ENCODE results near the gene INHA.

DNA sequence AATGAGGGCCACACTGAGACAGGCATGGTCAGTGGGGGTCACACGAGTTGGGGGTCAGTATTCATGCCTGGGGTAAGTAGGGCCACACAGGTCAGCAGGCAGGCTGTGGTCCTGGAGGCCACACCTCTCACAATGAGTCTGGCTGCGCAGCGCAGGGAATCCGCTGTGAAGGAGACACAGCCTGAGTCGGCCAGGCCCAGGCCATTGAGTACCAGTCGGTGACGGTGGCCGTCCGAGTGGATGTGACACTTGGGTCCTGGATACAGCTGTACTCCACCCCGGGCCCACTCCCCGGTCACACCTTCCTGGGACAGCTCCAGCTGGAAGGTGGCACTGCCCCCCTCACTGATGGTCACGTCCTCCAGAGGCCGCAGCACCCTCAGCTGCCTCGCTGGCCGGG lies 17.8 kb upstream of the INHA start:
- TF ChIP-seq ESRRG (CRISPR knock-in tag; IDR thresholded peaks at IDR 0.05) (no peak), TOX (CRISPR knock-in tag; IDR thresholded peaks at IDR 0.05; ENCODE audit: borderline replicate concordance) (no peak), BACH2 (CRISPR knock-in tag; IDR thresholded peaks at IDR 0.05; ENCODE audit: borderline replicate concordance) (no peak)
- TF ChIP-seq, protein P1, sequence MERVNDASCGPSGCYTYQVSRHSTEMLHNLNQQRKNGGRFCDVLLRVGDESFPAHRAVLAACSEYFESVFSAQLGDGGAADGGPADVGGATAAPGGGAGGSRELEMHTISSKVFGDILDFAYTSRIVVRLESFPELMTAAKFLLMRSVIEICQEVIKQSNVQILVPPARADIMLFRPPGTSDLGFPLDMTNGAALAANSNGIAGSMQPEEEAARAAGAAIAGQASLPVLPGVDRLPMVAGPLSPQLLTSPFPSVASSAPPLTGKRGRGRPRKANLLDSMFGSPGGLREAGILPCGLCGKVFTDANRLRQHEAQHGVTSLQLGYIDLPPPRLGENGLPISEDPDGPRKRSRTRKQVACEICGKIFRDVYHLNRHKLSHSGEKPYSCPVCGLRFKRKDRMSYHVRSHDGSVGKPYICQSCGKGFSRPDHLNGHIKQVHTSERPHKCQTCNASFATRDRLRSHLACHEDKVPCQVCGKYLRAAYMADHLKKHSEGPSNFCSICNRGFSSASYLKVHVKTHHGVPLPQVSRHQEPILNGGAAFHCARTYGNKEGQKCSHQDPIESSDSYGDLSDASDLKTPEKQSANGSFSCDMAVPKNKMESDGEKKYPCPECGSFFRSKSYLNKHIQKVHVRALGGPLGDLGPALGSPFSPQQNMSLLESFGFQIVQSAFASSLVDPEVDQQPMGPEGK (CRISPR knock-in tag; IDR thresholded peaks at IDR 0.05; ENCODE audit: borderline replicate concordance), result no peak
